H1 (cell line): Measurements from ENCODE around the gene UBE2K. TPM values are rescaled to one million over a fixed set of nuclear protein-coding genes. Genes with fewer than 3 reads are reported as not detected.

Source experiments
- ASH2L ChIP-seq: fragments of 200-600, 300-600 bp; sonication (generic); IDR thresholded peaks from one replicate; pipeline ENCODE4 v1.7.1; 2017; ENCODE audit warnings: low read length
- CEBPB ChIP-seq: IDR thresholded peaks from 2 replicates; pipeline ENCODE4 v1.6.1; 2012; ENCODE audit warnings: low read depth, low read length
- GABPA ChIP-seq: IDR thresholded peaks from 2 replicates; pipeline ENCODE4 v1.6.1; 2011; ENCODE audit warnings: mild to moderate bottlenecking, low read length, moderate library complexity, borderline replicate concordance; ENCODE audit not compliant: insufficient read depth
- RNF2 ChIP-seq: fragments of 200-900, 300-1000 bp; sonication (generic); IDR thresholded peaks from 2 replicates; pipeline ENCODE4 v1.7.1; 2016; ENCODE audit warnings: borderline replicate concordance, low read depth, mild to moderate bottlenecking, antibody characterized with exemption, low read length; ENCODE audit not compliant: poor library complexity, severe bottlenecking; ENCODE audit errors: missing control alignments
- SAP30 ChIP-seq: fragments of 300-600 bp; sonication (generic); IDR thresholded peaks from 2 replicates; pipeline ENCODE4 v1.7.1; 2012; ENCODE audit warnings: low read length, moderate library complexity, mild to moderate bottlenecking, inconsistent platforms; ENCODE audit not compliant: insufficient read depth, insufficient replicate concordance
- polyA plus RNA-seq, 7 experiments: library from polyadenylated mRNA; depleted of rRNA in 3 of 7; stranded (reverse) in 5 of 7; unstranded in 2 of 7; fragments of >200 nt in 5 of 7; fragments of 200-250 nt in 2 of 7; gene quantifications; 1 replicate in 5 of 7; 2 replicates in 1 of 7; 4 replicates in 1 of 7; pipeline versions ENCODE4 v1.2.1 to v1.2.3, GENCODE V29; 2011 to 2013; ENCODE audit warnings: missing spikeins in 2 of 7, mixed read lengths in 2 of 7
- total RNA-seq: library from RNA; stranded (reverse); fragmentation: NEBNext Ultra II Directional; extraction: Animal tissue kit (Norgen Biotek cat#: 25700); gene quantifications from 2 replicates; pipeline ENCODE4 v1.2.1, GENCODE V29; 2021
- TF ChIP-seq, protein P1 (sequence below), 3 experiments: IDR thresholded peaks; 1 replicate in 2 of 3; 2 replicates in 1 of 3; pipeline versions ENCODE4 v1.5.1 to v1.6.1; 2011; ENCODE audit warnings: low read length in 3 of 3, mild to moderate bottlenecking in 3 of 3, inconsistent platforms in 2 of 3, low read depth in 1 of 3, moderate library complexity in 1 of 3; ENCODE audit not compliant: insufficient read depth in 1 of 3; ENCODE audit errors: control extremely low read depth in 1 of 3
- TF ChIP-seq, protein P2 (sequence below): IDR thresholded peaks from 2 replicates; pipeline ENCODE4 v1.6.1; 2012; ENCODE audit warnings: inconsistent platforms

The UBE2K gene
- total and polyA plus RNA-seq, 2 of the 8 experiments (the other 6 are each of a cell fraction or from before 2014, with no cell fraction given): 53.6 to 174 TPM

DNA sequence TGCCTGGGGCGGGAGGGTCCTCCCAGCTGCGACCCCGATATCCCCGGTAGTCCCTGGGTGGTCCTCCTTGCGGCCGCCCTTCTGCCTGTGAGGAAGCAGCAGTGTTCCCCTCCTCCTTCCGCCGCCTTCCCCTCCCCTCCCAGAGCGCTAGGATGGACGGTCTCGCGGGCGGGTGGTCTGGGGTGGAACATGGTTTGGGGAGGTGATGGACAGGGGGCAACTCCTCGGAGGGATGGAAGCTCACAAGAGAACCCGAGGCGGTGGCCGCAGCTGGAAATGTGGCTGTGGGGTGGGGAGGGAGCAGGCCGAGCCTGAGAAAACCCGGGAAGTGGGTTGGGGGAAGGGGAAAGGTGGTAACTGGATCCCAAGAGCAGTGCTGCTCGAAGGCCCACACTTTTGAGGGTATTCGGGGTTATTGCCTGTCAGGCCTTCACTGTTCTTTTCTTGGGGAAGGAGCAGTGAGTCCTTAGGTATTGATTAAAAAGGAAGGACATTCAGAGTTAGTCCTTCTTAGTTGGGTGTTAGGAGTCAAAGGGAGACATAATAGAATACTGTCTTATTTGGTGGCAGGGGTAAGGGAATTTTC lies 581 bp downstream of the UBE2K start (continued):
- TF ChIP-seq, protein P1, sequence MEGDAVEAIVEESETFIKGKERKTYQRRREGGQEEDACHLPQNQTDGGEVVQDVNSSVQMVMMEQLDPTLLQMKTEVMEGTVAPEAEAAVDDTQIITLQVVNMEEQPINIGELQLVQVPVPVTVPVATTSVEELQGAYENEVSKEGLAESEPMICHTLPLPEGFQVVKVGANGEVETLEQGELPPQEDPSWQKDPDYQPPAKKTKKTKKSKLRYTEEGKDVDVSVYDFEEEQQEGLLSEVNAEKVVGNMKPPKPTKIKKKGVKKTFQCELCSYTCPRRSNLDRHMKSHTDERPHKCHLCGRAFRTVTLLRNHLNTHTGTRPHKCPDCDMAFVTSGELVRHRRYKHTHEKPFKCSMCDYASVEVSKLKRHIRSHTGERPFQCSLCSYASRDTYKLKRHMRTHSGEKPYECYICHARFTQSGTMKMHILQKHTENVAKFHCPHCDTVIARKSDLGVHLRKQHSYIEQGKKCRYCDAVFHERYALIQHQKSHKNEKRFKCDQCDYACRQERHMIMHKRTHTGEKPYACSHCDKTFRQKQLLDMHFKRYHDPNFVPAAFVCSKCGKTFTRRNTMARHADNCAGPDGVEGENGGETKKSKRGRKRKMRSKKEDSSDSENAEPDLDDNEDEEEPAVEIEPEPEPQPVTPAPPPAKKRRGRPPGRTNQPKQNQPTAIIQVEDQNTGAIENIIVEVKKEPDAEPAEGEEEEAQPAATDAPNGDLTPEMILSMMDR (IDR thresholded peaks at IDR 0.05; ENCODE audit: control extremely low read depth in 1 of 3, insufficient read depth in 1 of 3, low read depth in 1 of 3, low read length in 3 of 3): no peak
- no peak for TF ChIP-seq RNF2
- TF ChIP-seq ASH2L: peak; percentile 79
- TF ChIP-seq, protein P2, sequence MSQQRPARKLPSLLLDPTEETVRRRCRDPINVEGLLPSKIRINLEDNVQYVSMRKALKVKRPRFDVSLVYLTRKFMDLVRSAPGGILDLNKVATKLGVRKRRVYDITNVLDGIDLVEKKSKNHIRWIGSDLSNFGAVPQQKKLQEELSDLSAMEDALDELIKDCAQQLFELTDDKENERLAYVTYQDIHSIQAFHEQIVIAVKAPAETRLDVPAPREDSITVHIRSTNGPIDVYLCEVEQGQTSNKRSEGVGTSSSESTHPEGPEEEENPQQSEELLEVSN: no peak
- TF ChIP-seq GABPA: no peak
- TF ChIP-seq SAP30: peak; percentile 39
- no peak for TF ChIP-seq CEBPB
